HepG2 (cell line): ENCODE measurements around the gene KLC4. TPM values are rescaled to one million over a fixed set of nuclear protein-coding genes. Genes with fewer than 3 reads are reported as not detected.

ENCODE experiments used
- IKZF1 ChIP-seq: fragments of 450-650 bp; IDR thresholded peaks from 2 replicates; pipeline ENCODE4 v1.7.1; 2016
- JARID2 ChIP-seq: sonication (generic); formaldehyde crosslinking; IDR thresholded peaks from 2 replicates; pipeline ENCODE4 v1.8.1; 2023; ENCODE audit warnings: missing genetic modification reagents, inconsistent platforms; ENCODE audit not compliant: insufficient replicate concordance
- MXD3 ChIP-seq: IDR thresholded peaks from 2 replicates; pipeline ENCODE4 v1.6.1; 2016; ENCODE audit warnings: mild to moderate bottlenecking, missing biosample characterization, missing genetic modification reagents
- NR2C2 ChIP-seq: sonication (generic); formaldehyde crosslinking; IDR thresholded peaks from 2 replicates; pipeline ENCODE4 v1.4.0; 2020; ENCODE audit warnings: missing genetic modification reagents, mild to moderate bottlenecking, moderate library complexity, borderline replicate concordance
- POLR2AphosphoS2 ChIP-seq: IDR thresholded peaks from 2 replicates; pipeline ENCODE4 v1.6.1; 2011; ENCODE audit warnings: low read depth, low read length, improper control_type of control experiment
- RAD21 ChIP-seq: fragments of 450-650 bp; formaldehyde crosslinking; IDR thresholded peaks from 2 replicates; pipeline ENCODE4 v1.5.0; 2020; ENCODE audit warnings: mild to moderate bottlenecking
- SIN3A ChIP-seq: IDR thresholded peaks from 2 replicates; pipeline ENCODE4 v1.6.1; 2011; ENCODE audit warnings: low read depth, mild to moderate bottlenecking, control low read depth, low read length, borderline replicate concordance
- SMAD9 ChIP-seq: sonication (generic); formaldehyde crosslinking; IDR thresholded peaks from 2 replicates; pipeline ENCODE4 v1.5.1; 2020; ENCODE audit warnings: mild to moderate bottlenecking, missing genetic modification reagents
- ZBTB40 ChIP-seq, 2 experiments: fragments of 450-650 bp in 1 of 2; sonication (generic) in 1 of 2; formaldehyde crosslinking in 1 of 2; IDR thresholded peaks; 2 replicates each; pipeline versions ENCODE4 v1.6.1 to v1.8.0; 2016 to 2022; ENCODE audit warnings: antibody characterized with exemption in 1 of 2, mild to moderate bottlenecking in 1 of 2, missing genetic modification reagents in 1 of 2
- ZNF138 ChIP-seq: sonication (generic); formaldehyde crosslinking; IDR thresholded peaks from 2 replicates; pipeline ENCODE4 v1.5.0; 2020; ENCODE audit warnings: mild to moderate bottlenecking, low read depth, missing genetic modification reagents
- ZNF263 ChIP-seq: sonication (generic); formaldehyde crosslinking; IDR thresholded peaks from 2 replicates; pipeline ENCODE4 v1.4.0; 2020; ENCODE audit warnings: missing genetic modification reagents
- ZNF292 ChIP-seq: sonication (generic); formaldehyde crosslinking; IDR thresholded peaks from 2 replicates; pipeline ENCODE4 v1.8.1; 2022; ENCODE audit warnings: mild to moderate bottlenecking, low read depth, missing genetic modification reagents, borderline replicate concordance
- ZNF547 ChIP-seq: sonication (generic); formaldehyde crosslinking; IDR thresholded peaks from 2 replicates; pipeline ENCODE4 v1.5.1; 2020; ENCODE audit warnings: mild to moderate bottlenecking, missing genetic modification reagents
- ZNF564 ChIP-seq: sonication (generic); formaldehyde crosslinking; IDR thresholded peaks from 2 replicates; pipeline ENCODE4 v1.8.1; 2023; ENCODE audit warnings: mild to moderate bottlenecking, missing genetic modification reagents
- ZNF775 ChIP-seq: sonication (generic); formaldehyde crosslinking; IDR thresholded peaks from 2 replicates; pipeline ENCODE4 v1.4.0; 2020; ENCODE audit warnings: missing genetic modification reagents, mild to moderate bottlenecking, moderate library complexity, borderline replicate concordance
- ZSCAN20 ChIP-seq: sonication (generic); formaldehyde crosslinking; IDR thresholded peaks from 2 replicates; pipeline ENCODE4 v1.4.0; 2020; ENCODE audit warnings: missing genetic modification reagents, mild to moderate bottlenecking, borderline replicate concordance
- polyA plus RNA-seq, 8 experiments: library from polyadenylated mRNA; depleted of rRNA in 3 of 8; stranded (reverse) in 7 of 8; unstranded in 1 of 8; fragments of >200 nt; fragmentation: Illumina TruSeq in 4 of 8; extraction: Trizol in 4 of 8; gene quantifications; 2 replicates each; pipeline versions ENCODE4 v1.2.1 to v1.2.3, GENCODE V29; 2011 to 2016; ENCODE audit warnings: low read depth in 4 of 8, missing spikeins in 1 of 8, mixed read lengths in 1 of 8; ENCODE audit not compliant: insufficient read depth in 1 of 8
- total RNA-seq, 5 experiments: library from RNA; depleted of rRNA; stranded (reverse); fragments of >200 nt; fragmentation: Illumina TruSeq; extraction: Trizol; gene quantifications; 2 replicates each; pipeline ENCODE4 v1.2.3, GENCODE V29; 2016; ENCODE audit warnings: low read depth in 1 of 5
- TF ChIP-seq, protein P1 (sequence below): sonication (generic); formaldehyde crosslinking; IDR thresholded peaks from 2 replicates; pipeline ENCODE4 v1.8.1; 2022; ENCODE audit warnings: mild to moderate bottlenecking, missing genetic modification reagents

KLC4 gene
- total and polyA plus RNA-seq, 2 of the 13 experiments (the other 11 are each of a cell fraction or from before 2014, with no cell fraction given): 45.4 to 70.4 TPM

DNA sequence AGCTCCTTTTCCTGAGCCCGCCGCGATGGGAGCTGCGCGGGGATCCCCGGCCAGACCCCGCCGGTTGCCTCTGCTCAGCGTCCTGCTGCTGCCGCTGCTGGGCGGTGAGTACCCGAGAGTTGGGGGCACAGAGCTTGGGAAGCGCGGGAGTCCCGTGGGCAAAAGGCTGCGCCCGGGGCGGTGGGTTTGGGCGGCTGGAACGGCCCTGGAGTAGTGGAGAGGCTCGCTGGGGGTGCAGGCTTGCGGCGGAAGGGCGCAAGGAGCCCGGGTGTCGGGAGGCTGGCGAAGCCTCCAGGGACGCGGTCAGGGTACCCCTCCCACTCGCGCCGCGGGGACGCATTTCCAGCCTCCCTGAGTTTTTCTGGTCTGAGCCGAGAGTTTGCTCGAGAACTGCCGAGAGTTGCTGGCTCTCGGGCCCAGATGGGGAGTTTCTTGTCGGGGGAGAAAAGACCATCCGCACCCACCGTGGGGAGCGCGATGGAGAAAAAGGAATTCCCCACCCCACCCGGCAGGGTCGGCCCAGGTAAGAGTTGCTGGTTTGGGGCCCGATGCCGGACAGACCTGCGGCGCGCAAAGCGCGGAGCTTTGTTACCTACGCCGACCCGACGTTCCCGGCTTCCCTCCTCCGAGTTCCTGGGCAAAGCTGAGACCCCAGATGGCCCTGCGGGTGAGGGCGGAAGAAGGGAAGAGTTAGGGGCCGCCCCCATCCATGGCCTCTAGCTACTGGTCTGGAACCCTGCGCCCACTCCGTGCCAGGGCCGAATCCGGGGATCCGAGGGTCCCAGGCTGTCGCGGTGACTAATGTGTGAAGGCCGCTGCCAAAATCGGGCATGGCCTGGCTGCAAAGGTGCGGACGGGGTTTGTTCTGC is 17.3 kb downstream of the KLC4 start (continued):
- TF ChIP-seq ZBTB40 (IDR thresholded peaks at IDR 0.05) (no peak), ZBTB40 (CRISPR knock-in tag; IDR thresholded peaks at IDR 0.05) (peak; percentile 51; the same call in 1 of the 2 replicates), JARID2 (CRISPR knock-in tag) (peak; percentile 34), RAD21 (CRISPR knock-in tag) (peak; percentile 45; the same call in 1 of the 2 replicates), IKZF1 (no peak), SIN3A (peak; percentile 40; the same call in 1 of the 2 replicates), ZNF263 (CRISPR knock-in tag) (0 out of 2 replicates have a peak, but pooled peaks have one; percentile 7), ZSCAN20 (CRISPR knock-in tag) (0 out of 2 replicates have a peak, but pooled peaks have one; percentile 67), ZNF547 (peak; percentile 64; the same call in 1 of the 2 replicates), SMAD9 (CRISPR knock-in tag) (no peak), ZNF138 (CRISPR knock-in tag) (0 out of 2 replicates have a peak, but pooled peaks have one; percentile 49), ZNF292 (CRISPR knock-in tag) (no peak), NR2C2 (CRISPR knock-in tag) (0 out of 2 replicates have a peak, but pooled peaks have one; percentile 30), MXD3 (CRISPR knock-in tag) (peak; percentile 14; the same call in 1 of the 2 replicates), ZNF775 (CRISPR knock-in tag) (0 out of 2 replicates have a peak, but pooled peaks have one; percentile 22), POLR2AphosphoS2 (no peak), ZNF564 (CRISPR knock-in tag) (peak; percentile 22; the same call in 1 of the 2 replicates)
- TF ChIP-seq, protein P1, sequence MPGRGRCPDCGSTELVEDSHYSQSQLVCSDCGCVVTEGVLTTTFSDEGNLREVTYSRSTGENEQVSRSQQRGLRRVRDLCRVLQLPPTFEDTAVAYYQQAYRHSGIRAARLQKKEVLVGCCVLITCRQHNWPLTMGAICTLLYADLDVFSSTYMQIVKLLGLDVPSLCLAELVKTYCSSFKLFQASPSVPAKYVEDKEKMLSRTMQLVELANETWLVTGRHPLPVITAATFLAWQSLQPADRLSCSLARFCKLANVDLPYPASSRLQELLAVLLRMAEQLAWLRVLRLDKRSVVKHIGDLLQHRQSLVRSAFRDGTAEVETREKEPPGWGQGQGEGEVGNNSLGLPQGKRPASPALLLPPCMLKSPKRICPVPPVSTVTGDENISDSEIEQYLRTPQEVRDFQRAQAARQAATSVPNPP: 0 out of 2 replicates have a peak, but pooled peaks have one; percentile 75
